ENCODE results near the gene PDIK1L.

Gene PDIK1L

DNA sequence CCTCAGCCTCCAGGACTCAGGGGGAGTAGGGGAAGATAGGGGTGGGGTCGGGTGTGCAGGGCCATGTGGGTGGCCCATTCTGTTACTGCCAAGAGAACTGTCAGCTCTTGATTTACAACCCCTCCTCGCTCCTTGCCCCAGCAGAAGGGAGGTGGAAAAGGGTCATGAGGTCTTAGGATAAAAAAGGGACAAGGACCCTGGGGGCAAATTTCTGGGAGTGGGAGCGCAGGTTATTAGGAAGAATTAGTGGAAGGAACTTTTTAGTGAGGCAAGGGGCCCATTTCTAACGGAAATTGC lies 48.1 kb downstream of the PDIK1L start:
- no peak overlapping the region for H2BK15ac ChIP-seq (ENCODE audit: low read length)
- no peak overlapping the region for H3K18ac ChIP-seq (ENCODE audit: low read length)
- no peak overlapping the region for H3K23ac ChIP-seq (ENCODE audit: low read depth, low read length, poor library complexity)
- no peak overlapping the region for H3K27ac ChIP-seq (replicated peaks; ENCODE audit: low read length)
- DNase-seq (ENCODE audit: low spot score): no peak
- H4K91ac ChIP-seq (ENCODE audit: low read depth, low read length, poor library complexity): no peak overlapping the region
- H3K4ac ChIP-seq (ENCODE audit: low read length): no peak overlapping the region
- H3K14ac ChIP-seq (ENCODE audit: low read length): no peak overlapping the region
- peak overlapping the region; percentile 13 for H2AK5ac ChIP-seq (ENCODE audit: low read depth, low read length)
- H3K79me1 ChIP-seq (ENCODE audit: low read depth, low read length): no peaks in the 10 kb centered on the region
- peaks cover 47 to 48% of the 10 kb centered on the region in 2 donors for H3K4me1 ChIP-seq (ENCODE audit: control insufficient read depth in 2 of 2, insufficient read depth in 1 of 2, low read depth in 1 of 2, low read length in 2 of 2)
- WGBS, 2 donors (ENCODE audit: extremely low coverage in 2 of 2, insufficient read length in 2 of 2, insufficient replicate concordance in 1 of 2): no CpG with 5 or more reads among the region's 4 CpGs
- H4K8ac ChIP-seq (ENCODE audit: low read depth, low read length): no peak overlapping the region
- H3K36me3 ChIP-seq (replicated peaks in 1 of 2; ENCODE audit: control insufficient read depth in 2 of 2, insufficient read depth in 2 of 2, low read length in 2 of 2): no peaks in the 10 kb centered on the region
- no peak overlapping the region for H2BK12ac ChIP-seq (ENCODE audit: low read length)
- no peak overlapping the region for H3K4me2 ChIP-seq (ENCODE audit: insufficient read depth, low read length, poor library complexity, severe bottlenecking)
- peak overlapping the region in 1 of 2 donors; percentile 50 for H3K4me3 ChIP-seq (ENCODE audit: low read length in 2 of 2)
- H3K9ac ChIP-seq (ENCODE audit: low read depth, low read length, poor library complexity): no peak overlapping the region
- peaks cover 3 to 38% (median 5%) of the 10 kb centered on the region in 3 experiments for H3K27me3 ChIP-seq (ENCODE audit: control insufficient read depth in 3 of 3, insufficient read depth in 3 of 3, low read depth in 1 of 3, low read length in 3 of 3)
- peak overlapping the region; percentile 84 for H2AFZ ChIP-seq (ENCODE audit: low read length)
- H2BK5ac ChIP-seq (ENCODE audit: low read length): no peak overlapping the region
- H3K9me3 ChIP-seq (replicated peaks in 1 of 2; ENCODE audit: control insufficient read depth in 2 of 2, insufficient read depth in 1 of 2, low read depth in 1 of 2, low read length in 2 of 2): no peaks in the 10 kb centered on the region
- H2BK120ac ChIP-seq (ENCODE audit: low read depth, low read length): no peak overlapping the region

DNA sequence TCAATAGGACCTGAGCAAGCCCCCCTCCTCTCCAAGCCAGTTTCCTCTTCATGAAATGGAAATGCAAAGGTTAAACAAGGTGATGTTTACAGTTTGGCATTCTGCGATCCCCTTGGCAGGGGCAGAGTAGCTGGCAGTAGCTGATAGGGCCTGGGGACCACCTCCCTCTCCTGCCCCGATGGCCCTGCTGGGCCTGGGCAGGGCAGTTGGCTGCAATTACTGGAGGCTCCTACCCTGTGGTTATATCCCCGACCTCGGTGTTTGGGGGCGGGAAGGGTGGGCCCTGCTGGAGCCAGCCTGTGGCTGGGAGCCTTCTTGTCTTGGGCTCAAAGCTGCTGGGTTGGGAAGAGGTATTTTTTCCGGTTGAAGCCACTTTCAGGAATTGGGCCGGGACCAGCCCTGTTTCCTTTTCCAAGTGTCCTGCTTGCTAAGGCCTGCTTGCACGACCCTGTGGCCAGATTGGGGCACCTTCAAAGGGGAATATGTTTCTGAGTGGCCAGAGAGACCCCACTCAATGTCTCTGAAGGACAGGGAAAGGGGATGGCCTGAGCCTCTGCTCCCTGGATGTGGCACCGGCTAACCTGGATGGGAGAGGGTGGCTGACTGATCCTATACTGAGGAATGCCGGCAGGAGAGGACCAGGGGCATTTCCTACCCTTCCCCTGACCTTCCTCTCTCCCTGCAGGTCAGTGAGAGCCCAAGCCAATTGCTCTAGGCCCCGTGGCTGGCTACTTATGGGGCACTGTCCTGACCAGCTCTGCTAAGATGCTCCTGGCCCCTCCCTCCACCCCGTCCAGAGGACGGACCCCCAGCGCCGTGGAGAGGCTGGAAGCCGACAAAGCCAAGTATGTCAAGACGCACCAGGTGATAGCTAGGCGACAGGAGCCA lies 49.1 kb downstream of the PDIK1L start:
- Histone ChIP-seq H4K8ac (ENCODE audit: low read depth, low read length) (no peak overlapping the region), H3K4me3 (ENCODE audit: low read length in 2 of 2) (peak overlapping the region in 1 of 2 donors; percentile 73), H3K4me2 (ENCODE audit: insufficient read depth, low read length, poor library complexity, severe bottlenecking) (peak overlapping the region; percentile 75), H3K14ac (ENCODE audit: low read length) (peak overlapping the region; percentile 77), H3K18ac (ENCODE audit: low read length) (peak overlapping the region; percentile 98), H3K9me3 (replicated peaks in 1 of 2; ENCODE audit: control insufficient read depth in 2 of 2, insufficient read depth in 1 of 2, low read depth in 1 of 2, low read length in 2 of 2) (no peaks in the 10 kb centered on the region), H2BK15ac (ENCODE audit: low read length) (peak overlapping the region; percentile 96), H3K4me1 (ENCODE audit: control insufficient read depth in 2 of 2, insufficient read depth in 1 of 2, low read depth in 1 of 2, low read length in 2 of 2) (peaks cover 43 to 48% of the 10 kb centered on the region in 2 donors), H3K27me3 (ENCODE audit: control insufficient read depth in 3 of 3, insufficient read depth in 3 of 3, low read depth in 1 of 3, low read length in 3 of 3) (peaks cover 3 to 35% (median 3%) of the 10 kb centered on the region in 3 experiments), H3K79me1 (ENCODE audit: low read depth, low read length) (no peaks in the 10 kb centered on the region), H2BK5ac (ENCODE audit: low read length) (no peak overlapping the region), H4K91ac (ENCODE audit: low read depth, low read length, poor library complexity) (peak overlapping the region; percentile 73), H3K4ac (ENCODE audit: low read length) (peak overlapping the region; percentile 80), H3K36me3 (replicated peaks in 1 of 2; ENCODE audit: control insufficient read depth in 2 of 2, insufficient read depth in 2 of 2, low read length in 2 of 2) (no peaks in the 10 kb centered on the region), H2BK12ac (ENCODE audit: low read length) (no peak overlapping the region), H3K27ac (replicated peaks; ENCODE audit: low read length) (no peak overlapping the region), H2BK120ac (ENCODE audit: low read depth, low read length) (peak overlapping the region; percentile 10), H3K9ac (ENCODE audit: low read depth, low read length, poor library complexity) (peak overlapping the region; percentile 73), H3K23ac (ENCODE audit: low read depth, low read length, poor library complexity) (peak overlapping the region; percentile 99), H2AFZ (ENCODE audit: low read length) (no peak overlapping the region), H2AK5ac (ENCODE audit: low read depth, low read length) (peak overlapping the region; percentile 92)
- no CpG with 5 or more reads among the region's 18 CpGs for WGBS, 2 donors (ENCODE audit: extremely low coverage in 2 of 2, insufficient read length in 2 of 2, insufficient replicate concordance in 1 of 2)
- DNase-seq (ENCODE audit: low spot score): no peak

DNA sequence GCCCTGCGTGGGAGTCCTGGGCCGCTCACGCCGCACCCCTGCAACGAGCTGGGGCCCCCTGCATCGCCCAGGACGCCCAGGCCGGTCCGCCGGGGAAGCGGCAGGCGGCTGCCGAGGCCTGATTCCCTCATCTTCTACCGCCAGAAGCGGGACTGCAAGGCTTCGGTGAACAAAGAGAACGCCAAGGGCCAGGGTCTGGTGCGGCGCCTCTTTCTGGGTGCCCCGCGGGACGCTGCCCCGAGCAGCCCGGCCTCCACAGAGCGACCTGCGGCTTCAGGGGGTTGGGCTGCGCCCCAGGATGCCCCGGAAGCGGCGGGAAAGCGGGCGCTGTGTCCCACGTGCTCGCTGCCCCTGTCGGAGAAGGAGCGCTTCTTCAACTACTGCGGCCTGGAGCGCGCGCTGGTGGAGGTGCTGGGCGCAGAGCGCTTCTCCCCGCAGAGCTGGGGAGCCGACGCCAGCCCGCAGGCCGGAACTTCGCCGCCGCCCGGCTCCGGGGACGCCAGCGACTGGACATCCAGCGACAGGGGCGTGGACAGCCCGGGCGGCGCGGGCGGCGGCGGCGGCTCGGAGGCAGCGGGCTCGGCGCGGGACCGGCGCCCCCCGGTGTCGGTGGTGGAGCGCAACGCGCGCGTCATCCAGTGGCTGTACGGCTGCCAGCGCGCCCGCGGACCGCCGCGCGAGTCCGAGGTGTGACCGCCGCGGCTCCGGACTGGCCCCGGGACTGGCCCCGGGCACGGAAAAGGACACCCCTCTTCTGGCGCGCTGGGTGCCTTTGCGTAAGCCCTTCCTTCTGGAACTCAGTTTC lies 50.0 kb downstream of the PDIK1L start:
- H3K14ac ChIP-seq (ENCODE audit: low read length): peak overlapping the region; percentile 77
- no peak for DNase-seq (ENCODE audit: low spot score)
- H2AK5ac ChIP-seq (ENCODE audit: low read depth, low read length): peak overlapping the region; percentile 92
- H3K27ac ChIP-seq (replicated peaks; ENCODE audit: low read length): no peak overlapping the region
- peaks cover 3 to 27% (median 3%) of the 10 kb centered on the region in 3 experiments for H3K27me3 ChIP-seq (ENCODE audit: control insufficient read depth in 3 of 3, insufficient read depth in 3 of 3, low read depth in 1 of 3, low read length in 3 of 3)
- peak overlapping the region; percentile 69 for H2BK12ac ChIP-seq (ENCODE audit: low read length)
- H4K91ac ChIP-seq (ENCODE audit: low read depth, low read length, poor library complexity): peak overlapping the region; percentile 73
- no peaks in the 10 kb centered on the region for H3K9me3 ChIP-seq (replicated peaks in 1 of 2; ENCODE audit: control insufficient read depth in 2 of 2, insufficient read depth in 1 of 2, low read depth in 1 of 2, low read length in 2 of 2)
- H3K4me1 ChIP-seq (ENCODE audit: control insufficient read depth in 2 of 2, insufficient read depth in 1 of 2, low read depth in 1 of 2, low read length in 2 of 2): peaks cover 35 to 45% of the 10 kb centered on the region in 2 donors
- H3K4ac ChIP-seq (ENCODE audit: low read length): peak overlapping the region; percentile 80
- H3K36me3 ChIP-seq (replicated peaks in 1 of 2; ENCODE audit: control insufficient read depth in 2 of 2, insufficient read depth in 2 of 2, low read length in 2 of 2): no peaks in the 10 kb centered on the region
- peak overlapping the region; percentile 75 for H3K4me2 ChIP-seq (ENCODE audit: insufficient read depth, low read length, poor library complexity, severe bottlenecking)
- peak overlapping the region; percentile 99 for H3K23ac ChIP-seq (ENCODE audit: low read depth, low read length, poor library complexity)
- H3K18ac ChIP-seq (ENCODE audit: low read length): peak overlapping the region; percentile 98
- H4K8ac ChIP-seq (ENCODE audit: low read depth, low read length): peak overlapping the region; percentile 96
- H3K9ac ChIP-seq (ENCODE audit: low read depth, low read length, poor library complexity): peak overlapping the region; percentile 73
- H2BK5ac ChIP-seq (ENCODE audit: low read length): no peak overlapping the region
- H3K79me1 ChIP-seq (ENCODE audit: low read depth, low read length): no peaks in the 10 kb centered on the region
- no CpG with 5 or more reads among the region's 98 CpGs for WGBS, 2 donors (ENCODE audit: extremely low coverage in 2 of 2, insufficient read length in 2 of 2, insufficient replicate concordance in 1 of 2)
- no peak overlapping the region for H2AFZ ChIP-seq (ENCODE audit: low read length)
- H2BK120ac ChIP-seq (ENCODE audit: low read depth, low read length): peak overlapping the region; percentile 85
- peak overlapping the region; percentile 96 for H2BK15ac ChIP-seq (ENCODE audit: low read length)
- peak overlapping the region in 1 of 2 donors; percentile 73 for H3K4me3 ChIP-seq (ENCODE audit: low read length in 2 of 2)

All from neuronal stem cell (in vitro differentiated cells).